ENCODE results near the gene TENM4.

DNA sequence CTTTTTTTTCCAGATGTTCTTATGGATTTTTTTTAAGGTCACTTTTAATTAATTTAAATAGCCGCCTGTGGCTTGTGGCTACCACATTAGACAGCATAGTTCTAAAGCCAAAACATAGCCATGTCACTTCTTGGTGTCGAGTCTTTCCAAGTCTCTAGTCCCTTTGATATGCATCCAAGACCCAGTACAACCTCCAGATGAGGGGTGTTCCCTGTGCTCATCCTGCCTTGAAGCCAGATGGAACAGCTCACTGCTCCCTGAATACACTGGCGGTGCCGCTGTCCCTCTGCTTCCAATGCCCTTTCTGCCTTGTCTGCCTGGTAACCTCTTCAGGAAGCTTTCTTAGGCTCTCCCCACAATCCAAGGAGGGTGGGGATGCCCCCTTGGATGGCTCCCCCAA lies 338.0 kb downstream of the TENM4 start:
- TF ChIP-seq, protein P1, sequence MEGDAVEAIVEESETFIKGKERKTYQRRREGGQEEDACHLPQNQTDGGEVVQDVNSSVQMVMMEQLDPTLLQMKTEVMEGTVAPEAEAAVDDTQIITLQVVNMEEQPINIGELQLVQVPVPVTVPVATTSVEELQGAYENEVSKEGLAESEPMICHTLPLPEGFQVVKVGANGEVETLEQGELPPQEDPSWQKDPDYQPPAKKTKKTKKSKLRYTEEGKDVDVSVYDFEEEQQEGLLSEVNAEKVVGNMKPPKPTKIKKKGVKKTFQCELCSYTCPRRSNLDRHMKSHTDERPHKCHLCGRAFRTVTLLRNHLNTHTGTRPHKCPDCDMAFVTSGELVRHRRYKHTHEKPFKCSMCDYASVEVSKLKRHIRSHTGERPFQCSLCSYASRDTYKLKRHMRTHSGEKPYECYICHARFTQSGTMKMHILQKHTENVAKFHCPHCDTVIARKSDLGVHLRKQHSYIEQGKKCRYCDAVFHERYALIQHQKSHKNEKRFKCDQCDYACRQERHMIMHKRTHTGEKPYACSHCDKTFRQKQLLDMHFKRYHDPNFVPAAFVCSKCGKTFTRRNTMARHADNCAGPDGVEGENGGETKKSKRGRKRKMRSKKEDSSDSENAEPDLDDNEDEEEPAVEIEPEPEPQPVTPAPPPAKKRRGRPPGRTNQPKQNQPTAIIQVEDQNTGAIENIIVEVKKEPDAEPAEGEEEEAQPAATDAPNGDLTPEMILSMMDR (IDR thresholded peaks at IDR 0.05): no peak
- TF ChIP-seq POLR2A (IDR thresholded peaks at IDR 0.05): no peak
